ENCODE measurements around the gene ARMS2. TPM values are rescaled to one million over a fixed set of nuclear protein-coding genes. Genes with fewer than 3 reads are reported as not detected.

Gene ARMS2
- total and polyA plus RNA-seq, 2 of the 13 experiments (the other 11 are each of a cell fraction or from before 2014, with no cell fraction given): not detected

DNA sequence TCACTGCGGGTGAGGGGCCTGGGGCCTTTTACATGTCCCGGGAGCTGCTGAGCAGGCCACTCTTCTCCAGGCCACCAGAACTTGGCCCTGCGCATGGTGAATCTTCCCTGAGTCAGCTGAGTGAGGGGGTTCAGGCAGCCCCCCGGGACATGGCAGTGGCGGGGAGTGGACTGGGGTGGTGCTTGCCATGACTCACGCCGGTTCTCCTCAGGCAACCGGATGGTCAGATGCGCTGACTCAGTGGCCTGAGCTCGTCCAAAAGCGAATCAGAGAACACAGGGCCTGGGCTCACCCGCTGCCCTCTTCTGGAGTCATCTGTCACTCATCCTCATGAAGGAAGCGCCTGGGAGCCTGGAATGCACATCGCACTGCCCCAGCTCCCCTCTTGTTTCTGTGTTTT, 40.4 kb downstream of the ARMS2 start:
- Histone ChIP-seq H2AFZ (ENCODE audit: low read length) (no peak overlapping the region), H3K9ac (ENCODE audit: insufficient read depth, low read depth, low read length) (no peak overlapping the region), H3K79me2 (ENCODE audit: insufficient read depth, low read length) (no peaks in the 10 kb centered on the region), H3K9me3 (ENCODE audit: low read length) (no peaks in the 10 kb centered on the region), H3K4me2 (ENCODE audit: low read depth, low read length) (no peak overlapping the region), H3K27me3 (ENCODE audit: control insufficient read depth in 1 of 2, insufficient read depth in 2 of 2, low read length in 2 of 2) (peaks cover 5 to 66% of the 10 kb centered on the region in 2 experiments; a peak in 4 of 5 replicates), H4K20me1 (ENCODE audit: insufficient read depth, low read length) (no peaks in the 10 kb centered on the region), H3K36me3 (replicated peaks in 1 of 2; ENCODE audit: control insufficient read depth in 1 of 2, insufficient read depth in 2 of 2, low read length in 2 of 2) (no peaks in the 10 kb centered on the region), H3K27ac (ENCODE audit: extremely low read length, insufficient read depth, low read length) (no peak overlapping the region), H3K4me3 (replicated peaks in 1 of 3; ENCODE audit: insufficient read depth in 1 of 3, low read depth in 2 of 3, low read length in 3 of 3) (no peak overlapping the region), H3K4me1 (ENCODE audit: insufficient read depth, low read length) (no peaks in the 10 kb centered on the region)
- 44% methylated on average over 3 of the region's 14 CpGs for WGBS (ENCODE audit: low lambda C conversion rate)
- no peak for DNase-seq (ENCODE audit: low spot score)
- ATAC-seq: peak; percentile 31; the same call in 2 of the 3 replicates
- ChIA-PET POLR2A (no interaction called here), CTCF (ENCODE audit: low intra/inter-chr PET ratio, low total read pairs) (no interaction called here)
- TF ChIP-seq, protein P1, sequence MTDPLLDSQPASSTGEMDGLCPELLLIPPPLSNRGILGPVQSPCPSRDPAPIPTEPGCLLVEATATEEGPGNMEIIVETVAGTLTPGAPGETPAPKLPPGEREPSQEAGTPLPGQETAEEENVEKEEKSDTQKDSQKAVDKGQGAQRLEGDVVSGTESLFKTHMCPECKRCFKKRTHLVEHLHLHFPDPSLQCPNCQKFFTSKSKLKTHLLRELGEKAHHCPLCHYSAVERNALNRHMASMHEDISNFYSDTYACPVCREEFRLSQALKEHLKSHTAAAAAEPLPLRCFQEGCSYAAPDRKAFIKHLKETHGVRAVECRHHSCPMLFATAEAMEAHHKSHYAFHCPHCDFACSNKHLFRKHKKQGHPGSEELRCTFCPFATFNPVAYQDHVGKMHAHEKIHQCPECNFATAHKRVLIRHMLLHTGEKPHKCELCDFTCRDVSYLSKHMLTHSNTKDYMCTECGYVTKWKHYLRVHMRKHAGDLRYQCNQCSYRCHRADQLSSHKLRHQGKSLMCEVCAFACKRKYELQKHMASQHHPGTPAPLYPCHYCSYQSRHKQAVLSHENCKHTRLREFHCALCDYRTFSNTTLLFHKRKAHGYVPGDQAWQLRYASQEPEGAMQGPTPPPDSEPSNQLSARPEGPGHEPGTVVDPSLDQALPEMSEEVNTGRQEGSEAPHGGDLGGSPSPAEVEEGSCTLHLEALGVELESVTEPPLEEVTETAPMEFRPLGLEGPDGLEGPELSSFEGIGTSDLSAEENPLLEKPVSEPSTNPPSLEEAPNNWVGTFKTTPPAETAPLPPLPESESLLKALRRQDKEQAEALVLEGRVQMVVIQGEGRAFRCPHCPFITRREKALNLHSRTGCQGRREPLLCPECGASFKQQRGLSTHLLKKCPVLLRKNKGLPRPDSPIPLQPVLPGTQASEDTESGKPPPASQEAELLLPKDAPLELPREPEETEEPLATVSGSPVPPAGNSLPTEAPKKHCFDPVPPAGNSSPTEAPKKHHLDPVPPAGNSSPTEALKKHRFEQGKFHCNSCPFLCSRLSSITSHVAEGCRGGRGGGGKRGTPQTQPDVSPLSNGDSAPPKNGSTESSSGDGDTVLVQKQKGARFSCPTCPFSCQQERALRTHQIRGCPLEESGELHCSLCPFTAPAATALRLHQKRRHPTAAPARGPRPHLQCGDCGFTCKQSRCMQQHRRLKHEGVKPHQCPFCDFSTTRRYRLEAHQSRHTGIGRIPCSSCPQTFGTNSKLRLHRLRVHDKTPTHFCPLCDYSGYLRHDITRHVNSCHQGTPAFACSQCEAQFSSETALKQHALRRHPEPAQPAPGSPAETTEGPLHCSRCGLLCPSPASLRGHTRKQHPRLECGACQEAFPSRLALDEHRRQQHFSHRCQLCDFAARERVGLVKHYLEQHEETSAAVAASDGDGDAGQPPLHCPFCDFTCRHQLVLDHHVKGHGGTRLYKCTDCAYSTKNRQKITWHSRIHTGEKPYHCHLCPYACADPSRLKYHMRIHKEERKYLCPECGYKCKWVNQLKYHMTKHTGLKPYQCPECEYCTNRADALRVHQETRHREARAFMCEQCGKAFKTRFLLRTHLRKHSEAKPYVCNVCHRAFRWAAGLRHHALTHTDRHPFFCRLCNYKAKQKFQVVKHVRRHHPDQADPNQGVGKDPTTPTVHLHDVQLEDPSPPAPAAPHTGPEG (CRISPR knock-in tag; IDR thresholded peaks at IDR 0.05): no peak
- TF ChIP-seq SRSF9 (IDR thresholded peaks at IDR 0.05; ENCODE audit: borderline replicate concordance, insufficient read depth, low read depth, low read length, poor library complexity, severe bottlenecking): no peak
- TF ChIP-seq THYN1 (CRISPR knock-in tag; IDR thresholded peaks at IDR 0.05; ENCODE audit: borderline replicate concordance, low read depth): no peak
- TF ChIP-seq EED (CRISPR knock-in tag; IDR thresholded peaks at IDR 0.05): no peak
- TF ChIP-seq YEATS2 (CRISPR knock-in tag; IDR thresholded peaks at IDR 0.05; ENCODE audit: borderline replicate concordance): no peak
- intact Hi-C loops (cut with micrococcal nuclease; ENCODE audit: unreplicated experiment) (no loop called here), in situ Hi-C loops (cut with HindIII; ENCODE audit: extremely low pct_ligation_motif_present, low pct_unique_long_range_greater_than_20kb) (no loop called here)
- FAIRE-seq: no peak
- no TSS peak for BruUV-seq (replicated peaks)

All from HepG2 (cell line).